GM12878 (cell line): Measurements from ENCODE around the gene SLC16A6. TPM values are rescaled to one million over a fixed set of nuclear protein-coding genes. Genes with fewer than 3 reads are reported as not detected.
"Not testable (repeated sequence)": the region's sequence is repeated elsewhere in the genome, so short reads cannot be mapped to it uniquely, and the experiment has no call there.

Experiments used
- ATAC-seq: fragments of 200-7000 bp; cut with Tn5 transposase; 3 replicates; pipeline ENCODE4 v1.9.1; 2020; ENCODE audit warnings: mild to moderate bottlenecking, moderate library complexity
- BruUV-seq: library from RNA; stranded (reverse); fragments of 400-500 nt; replicated peaks from 2 replicates; lab custom pipeline; 2021; lab: Mats Ljungman, UMichigan
- CTCF ChIA-PET: fragments of 300-600 bp; sonication (Branson Sonifier 250); formaldehyde crosslinking; extraction: SDS; loops from one replicate; lab custom pipeline; 2021; ENCODE audit warnings: inconsistent platforms; lab: Yijun Ruan, JAX
- POLR2A ChIA-PET: fragments of 350-600 bp; formaldehyde crosslinking; extraction: SDS; loops from one replicate; lab custom pipeline; 2021; ENCODE audit warnings: inconsistent platforms; lab: Charles Lee
- RAD21 ChIA-PET: fragments of 300-600 bp; sonication (Branson Sonifier 250); formaldehyde crosslinking; loops from one replicate; lab custom pipeline; 2023; ENCODE audit warnings: antibody characterized with exemption; ENCODE audit not compliant: unreplicated experiment; lab: Charles Lee
- SMC1A ChIA-PET: fragments of 300-600 bp; sonication (Branson Sonifier 250); formaldehyde crosslinking; loops from one replicate; lab custom pipeline; 2023; ENCODE audit not compliant: unreplicated experiment, uncharacterized antibody; lab: Charles Lee
- DNase-seq: peaks from one replicate; pipeline ENCODE4 v3.0.0-alpha.2; 2011; ENCODE audit warnings: low read depth, low spot score
- FAIRE-seq: peaks from 3 replicates; lab custom pipeline; 2011; peaks lifted over from hg19 to GRCh38; lab: Jason Lieb, UNC
- H2AFZ ChIP-seq: 2 replicates; pipeline ENCODE4 v1.6.0; 2011; ENCODE audit warnings: low read depth, low read length, control low read depth; ENCODE audit not compliant: control insufficient read depth
- H3K27ac ChIP-seq: 2 replicates; pipeline ENCODE4 v1.5.1; 2011; ENCODE audit warnings: control low read depth; ENCODE audit not compliant: control insufficient read depth, insufficient read depth
- H3K27me3 ChIP-seq, 2 experiments: replicated peaks in 1 of 2; 2 replicates each; pipeline versions ENCODE4 v1.6.0 to v1.6.1; 2011; ENCODE audit warnings: low read length in 1 of 2; ENCODE audit not compliant: control insufficient read depth in 2 of 2, insufficient read depth in 2 of 2
- H3K36me3 ChIP-seq, 2 experiments: 2 replicates each; pipeline ENCODE4 v1.5.1; 2011; ENCODE audit warnings: low read length in 1 of 2; ENCODE audit not compliant: control insufficient read depth in 2 of 2, insufficient read depth in 2 of 2
- H3K4me1 ChIP-seq: 2 replicates; pipeline ENCODE4 v1.6.1; 2011; ENCODE audit warnings: mild to moderate bottlenecking, low read length, moderate library complexity, mixed read lengths; ENCODE audit not compliant: control insufficient read depth, insufficient read depth
- H3K4me2 ChIP-seq: 2 replicates; pipeline ENCODE4 v1.6.0; 2011; ENCODE audit warnings: control low read depth; ENCODE audit not compliant: control insufficient read depth, insufficient read depth
- H3K4me3 ChIP-seq: fragments of 200-600 bp; sonication (generic); 2 replicates; pipeline ENCODE4 v1.5.1; 2016
- H3K79me2 ChIP-seq: 2 replicates; pipeline ENCODE4 v1.6.0; 2011; ENCODE audit warnings: low read length; ENCODE audit not compliant: control insufficient read depth, insufficient read depth
- H3K9ac ChIP-seq: 2 replicates; pipeline ENCODE4 v1.8.0; 2011; ENCODE audit warnings: low read length, control low read depth, mixed read lengths; ENCODE audit not compliant: control insufficient read depth, insufficient read depth
- H3K9me3 ChIP-seq: replicated peaks from 3 replicates; pipeline ENCODE4 v1.5.1; 2011; ENCODE audit warnings: mild to moderate bottlenecking, low read length; ENCODE audit not compliant: control insufficient read depth, insufficient read depth
- H4K20me1 ChIP-seq: 2 replicates; pipeline ENCODE4 v1.6.0; 2011; ENCODE audit not compliant: control insufficient read depth, insufficient read depth
- ETV6 ChIP-seq, 2 experiments: fragments of 450-650 bp in 1 of 2; IDR thresholded peaks in 1 of 2; conservative IDR thresholded peaks in 1 of 2; 2 replicates each; pipeline ENCODE4 v1.6.1; 2014; ENCODE audit warnings: antibody characterized with exemption in 1 of 2, borderline replicate concordance in 1 of 2, low read depth in 1 of 2, mild to moderate bottlenecking in 1 of 2, moderate library complexity in 1 of 2
- IKZF1 ChIP-seq: fragments of 450-650 bp; conservative IDR thresholded peaks from 2 replicates; pipeline ENCODE4 v1.6.1; 2017; ENCODE audit warnings: antibody characterized with exemption, mild to moderate bottlenecking
- PAX5 ChIP-seq: IDR thresholded peaks from 2 replicates; pipeline ENCODE4 v1.6.1; 2011; ENCODE audit warnings: low read depth, low read length, borderline replicate concordance
- REST ChIP-seq: IDR thresholded peaks from 2 replicates; pipeline ENCODE4 v1.6.1; 2012; ENCODE audit warnings: mild to moderate bottlenecking, low read depth, low read length
- WGBS: methylation state at CpG from one replicate; pipeline ENCODE4 v1.1.6; 2016; ENCODE audit warnings: low lambda C conversion rate; ENCODE audit not compliant: insufficient replicate concordance, insufficient coverage; ENCODE audit errors: missing lambda C conversion rate; 5-methylcytosine and 5-hydroxymethylcytosine counted together
- in situ Hi-C: fragments of 300-500 bp; cut with MboI; formaldehyde crosslinking; loops from 9 replicates; pipeline ENCODE4 v1.14.3; 2018; ENCODE audit warnings: mixed read lengths
- intact Hi-C: fragments of 100-400 bp; cut with micrococcal nuclease; formaldehyde crosslinking; loops from one replicate; pipeline ENCODE4 v1.14.2; 2022; ENCODE audit not compliant: unreplicated experiment
- polyA plus RNA-seq, 11 experiments: library from polyadenylated mRNA; depleted of rRNA in 4 of 11; unstranded in 6 of 11; stranded (reverse) in 5 of 11; fragments of >200 nt; fragmentation: Nextera tagmentation in 4 of 11; fragmentation: Illumina TruSeq in 1 of 11; extraction: Ambion mirVana in 4 of 11; extraction: Trizol in 1 of 11; gene quantifications; 1 replicate in 1 of 11; 2 replicates in 10 of 11; pipeline versions ENCODE4 v1.2.1 to v1.2.3, GENCODE V29; 2011 to 2016; ENCODE audit warnings: inconsistent platforms in 2 of 11, missing spikeins in 2 of 11, low read depth in 1 of 11
- total RNA-seq, 4 experiments: library from RNA; depleted of rRNA in 3 of 4; stranded (reverse); fragments of >200 nt in 3 of 4; fragmentation: Illumina TruSeq in 1 of 4; extraction: Trizol in 1 of 4; gene quantifications; 2 replicates each; pipeline versions ENCODE4 v1.2.1 to v1.2.3, GENCODE V29; 2013 to 2021

SLC16A6 gene
- total and polyA plus RNA-seq, 10 of the 15 experiments (the other 5 are each of a cell fraction or from before 2014, with no cell fraction given): 2.4 to 8.8 (median 6.0) TPM

GRCh38 chr17:68288375-68288774 lies 2.6 kb downstream of the SLC16A6 start (continued):
- TF ChIP-seq PAX5: peak; percentile 3; the same call in 1 of the 2 replicates
- TF ChIP-seq REST: no peak
- TF ChIP-seq ETV6 (conservative IDR thresholded peaks at IDR 0.05 in 1 of 2, IDR thresholded peaks at IDR 0.05 in 1 of 2; ENCODE audit: borderline replicate concordance in 1 of 2, low read depth in 1 of 2): peak in 1 of 2 experiments; percentile 18; a peak in 1 of 4 replicates
- peak; percentile 72 for TF ChIP-seq IKZF1

DNA sequence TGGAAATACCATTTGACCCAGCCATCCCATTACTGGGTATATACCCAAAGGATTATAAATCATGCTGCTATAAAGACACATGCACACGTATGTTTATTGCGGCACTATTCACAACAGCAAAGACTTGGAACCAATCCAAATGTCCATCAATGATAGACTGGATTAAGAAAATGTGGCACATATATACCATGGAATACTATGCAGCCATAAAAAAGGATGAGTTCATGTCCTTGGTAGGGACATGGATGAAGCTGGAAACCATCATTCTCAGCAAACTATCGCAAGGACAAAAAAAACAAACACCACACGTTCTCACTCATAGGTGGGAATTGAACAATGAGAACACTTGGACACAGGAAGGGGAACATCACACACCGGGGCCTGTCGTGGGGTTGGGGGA lies 9.0 kb downstream of the SLC16A6 start:
- RAD21 ChIA-PET, H3K9ac ChIP-seq, in situ Hi-C loops, H3K79me2 ChIP-seq, H3K4me3 ChIP-seq, H3K4me1 ChIP-seq, H3K4me2 ChIP-seq, SMC1A ChIA-PET, H2AFZ ChIP-seq, FAIRE-seq, H3K9me3 ChIP-seq, BruUV-seq, POLR2A ChIA-PET, CTCF ChIA-PET, H3K27ac ChIP-seq, H3K36me3 ChIP-seq, H3K27me3 ChIP-seq, H4K20me1 ChIP-seq, ATAC-seq, DNase-seq, intact Hi-C loops: not testable (repeated sequence)
- WGBS: 83% methylated on average over 2 of the region's 6 CpGs
